Heart left ventricle (tissue), 13 donors: Measurements from ENCODE around the gene HHATL.

Source experiments
- POLR2A ChIP-seq, 2 donors: fragments of 450-650 bp; IDR thresholded peaks; one replicate each; pipeline ENCODE4 v1.6.1; 2017; ENCODE audit warnings: antibody characterized with exemption in 2 of 2, mild to moderate bottlenecking in 2 of 2, moderate library complexity in 2 of 2
- TF ChIP-seq, protein P1 (sequence below), 12 donors: fragments of 200-600 bp; sonication (generic) in 4 of 12; IDR thresholded peaks; one replicate each; pipeline versions ENCODE4 v1.5.0 to v1.8.0; 2018 to 2022; ENCODE audit warnings: antibody characterized with exemption in 12 of 12, mild to moderate bottlenecking in 5 of 12
- donor health status: ischemic (EF 13 %, LVEDD 7.1; RV severe dilation, severe dysfunction).
- donor health status: DM: no; HTN: yes; CAD: no.
- donor health status: DM: no; HTN: no; CAD: no.
- donor health status: ischemic (EF 25% LVEDD 6.9; RV normal size, moderate dysfunction).
- donor health status: ischemic (EF 25% LVEDD 5.7; RV mildly dilated, moderate dysfunction).
- donor health status: ischemic (EF 35%, LVEDD 5.7; RV mildly dilated, moderate dysfunction).
- donor health status: nonischemic (EF 11% LVEDD 7.7; RV severe dilation, severe dysfunction).
- donor health status: DM: yes; HTN: yes; CAD: no.
- donor health status: PGD.
- donor health status: ischemic (EF 29% LVEDD 5.4; RV normal size, mild dysfunction).
- donor health status: nonischemic (EF 23%, LVEDD 6.1; RV moderate dilation, normal function).

DNA sequence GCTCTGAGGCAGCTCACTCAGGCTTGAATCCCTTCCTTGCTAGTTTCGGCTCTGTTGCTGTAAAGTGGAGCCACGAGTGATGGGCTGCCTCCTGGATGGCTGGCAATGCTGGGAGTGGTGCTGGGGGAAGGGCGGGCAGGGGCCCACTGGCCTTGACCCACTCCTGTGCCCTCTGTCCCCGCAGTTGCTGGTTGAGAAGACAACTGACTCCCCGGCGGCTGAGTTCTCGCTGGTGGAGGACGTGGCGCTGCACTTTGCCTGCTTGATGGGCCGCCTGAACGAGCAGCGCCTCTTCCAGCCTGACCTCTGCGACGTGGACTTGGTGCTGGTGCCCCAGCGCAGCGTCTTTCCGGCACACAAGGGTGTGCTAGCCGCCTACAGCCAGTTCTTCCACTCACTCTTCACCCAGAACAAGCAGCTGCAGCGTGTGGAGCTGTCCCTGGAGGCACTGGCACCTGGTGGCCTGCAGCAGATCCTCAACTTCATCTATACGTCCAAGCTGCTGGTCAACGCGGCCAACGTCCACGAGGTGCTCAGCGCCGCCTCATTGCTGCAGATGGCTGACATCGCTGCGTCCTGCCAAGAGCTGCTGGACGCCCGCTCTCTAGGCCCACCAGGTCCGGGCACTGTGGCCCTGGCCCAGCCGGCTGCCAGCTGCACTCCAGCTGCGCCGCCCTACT, 44.4 kb downstream of the HHATL start:
- TF ChIP-seq, protein P1, sequence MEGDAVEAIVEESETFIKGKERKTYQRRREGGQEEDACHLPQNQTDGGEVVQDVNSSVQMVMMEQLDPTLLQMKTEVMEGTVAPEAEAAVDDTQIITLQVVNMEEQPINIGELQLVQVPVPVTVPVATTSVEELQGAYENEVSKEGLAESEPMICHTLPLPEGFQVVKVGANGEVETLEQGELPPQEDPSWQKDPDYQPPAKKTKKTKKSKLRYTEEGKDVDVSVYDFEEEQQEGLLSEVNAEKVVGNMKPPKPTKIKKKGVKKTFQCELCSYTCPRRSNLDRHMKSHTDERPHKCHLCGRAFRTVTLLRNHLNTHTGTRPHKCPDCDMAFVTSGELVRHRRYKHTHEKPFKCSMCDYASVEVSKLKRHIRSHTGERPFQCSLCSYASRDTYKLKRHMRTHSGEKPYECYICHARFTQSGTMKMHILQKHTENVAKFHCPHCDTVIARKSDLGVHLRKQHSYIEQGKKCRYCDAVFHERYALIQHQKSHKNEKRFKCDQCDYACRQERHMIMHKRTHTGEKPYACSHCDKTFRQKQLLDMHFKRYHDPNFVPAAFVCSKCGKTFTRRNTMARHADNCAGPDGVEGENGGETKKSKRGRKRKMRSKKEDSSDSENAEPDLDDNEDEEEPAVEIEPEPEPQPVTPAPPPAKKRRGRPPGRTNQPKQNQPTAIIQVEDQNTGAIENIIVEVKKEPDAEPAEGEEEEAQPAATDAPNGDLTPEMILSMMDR (IDR thresholded peaks at IDR 0.05): no peak
- TF ChIP-seq POLR2A (IDR thresholded peaks at IDR 0.05): no peak
